GM21723 (cell line): ENCODE results near the gene JPT2.
"Not testable (repeated sequence)": the region's sequence is repeated elsewhere in the genome, so short reads cannot be mapped to it uniquely, and the experiment has no call there.

Experiments
- ATAC-seq: cut with Tn5 transposase; IDR thresholded peaks from one replicate; pipeline ENCODE4 v1.9.1; 2021; ENCODE audit warnings: mild to moderate bottlenecking, moderate library complexity; ENCODE audit not compliant: unreplicated experiment

Gene JPT2

GRCh38 chr16:1705688-1706385 lies 27.8 kb downstream of the JPT2 start, which contains the start of gene MAPK8IP3:
Gene MAPK8IP3 (plus strand): TSS chr16:1706195. CDS start chr16:1706340, 145 bp downstream.
- ATAC-seq, result peak; percentile 79

GRCh38 chr16:1706386-1707192 lies 28.5 kb downstream of the JPT2 start:
- peak; percentile 24 for ATAC-seq

- no peak for ATAC-seq
These were observed 29.2 kb downstream of the JPT2 start for GRCh38 chr16:1707193-1707790.

- no peak for ATAC-seq
These were observed 30.1 kb downstream of the JPT2 start for GRCh38 chr16:1708083-1708767.

- no peak for ATAC-seq
These were observed 30.7 kb downstream of the JPT2 start for GRCh38 chr16:1708768-1709180.

- ATAC-seq, result no peak
These were observed 31.3 kb downstream of the JPT2 start for GRCh38 chr16:1709356-1709755.

- ATAC-seq, result no peak
These were observed 32.9 kb downstream of the JPT2 start for GRCh38 chr16:1710811-1711507.

GRCh38 chr16:1712791-1713261 lies 34.7 kb downstream of the JPT2 start:
- ATAC-seq, result no peak

GRCh38 chr16:1713331-1713730 lies 35.3 kb downstream of the JPT2 start:
- ATAC-seq, result no peak

- no peak for ATAC-seq
These were observed 35.9 kb downstream of the JPT2 start for GRCh38 chr16:1713933-1714332.

- ATAC-seq, result no peak
These were observed 37.1 kb downstream of the JPT2 start for GRCh38 chr16:1715220-1715619.

GRCh38 chr16:1718236-1718635 lies 40.2 kb downstream of the JPT2 start:
- ATAC-seq, result not testable (repeated sequence)

GRCh38 chr16:1719559-1720229 lies 41.6 kb downstream of the JPT2 start:
- ATAC-seq, result not testable (repeated sequence)

GRCh38 chr16:1721372-1721771 lies 43.3 kb downstream of the JPT2 start:
- ATAC-seq, result no peak

GRCh38 chr16:1723450-1724147 lies 45.5 kb downstream of the JPT2 start:
- no peak for ATAC-seq

- no peak for ATAC-seq
These were observed 46.4 kb downstream of the JPT2 start for GRCh38 chr16:1724491-1724890.

GRCh38 chr16:1726661-1727502 lies 48.8 kb downstream of the JPT2 start:
- no peak for ATAC-seq
